Measurements from ENCODE around the gene LRBA.

The LRBA gene

GRCh38 chr4:150216726-150217125 is 798.4 kb downstream of the LRBA start:
- H3K9me2 ChIP-seq (replicated peaks; ENCODE audit: control insufficient read depth, low read length), result no peaks in the 10 kb centered on the region
- no peak overlapping the region for H3K4me2 ChIP-seq (ENCODE audit: low read length)
- no peaks in the 10 kb centered on the region for H3K36me3 ChIP-seq (ENCODE audit: control insufficient read depth, low read length)
- no peaks in the 10 kb centered on the region for H3K9me3 ChIP-seq (ENCODE audit: control insufficient read depth, insufficient read depth, low read length)
- peaks cover 4% of the 10 kb centered on the region; the same call in 1 of the 2 replicates for H3K27me3 ChIP-seq (ENCODE audit: control insufficient read depth, low read length)
- no peaks in the 10 kb centered on the region for H3F3A ChIP-seq (ENCODE audit: control insufficient read depth, insufficient read depth)
- no peak overlapping the region for H3K27ac ChIP-seq (ENCODE audit: low read depth, low read length)
- H4K20me1 ChIP-seq (ENCODE audit: control insufficient read depth, insufficient read depth, low read depth, low read length), result no peaks in the 10 kb centered on the region
- TF ChIP-seq EZH2phosphoT487 (IDR thresholded peaks at IDR 0.05; ENCODE audit: borderline replicate concordance, low read length), result no peak
- TF ChIP-seq, protein P1, sequence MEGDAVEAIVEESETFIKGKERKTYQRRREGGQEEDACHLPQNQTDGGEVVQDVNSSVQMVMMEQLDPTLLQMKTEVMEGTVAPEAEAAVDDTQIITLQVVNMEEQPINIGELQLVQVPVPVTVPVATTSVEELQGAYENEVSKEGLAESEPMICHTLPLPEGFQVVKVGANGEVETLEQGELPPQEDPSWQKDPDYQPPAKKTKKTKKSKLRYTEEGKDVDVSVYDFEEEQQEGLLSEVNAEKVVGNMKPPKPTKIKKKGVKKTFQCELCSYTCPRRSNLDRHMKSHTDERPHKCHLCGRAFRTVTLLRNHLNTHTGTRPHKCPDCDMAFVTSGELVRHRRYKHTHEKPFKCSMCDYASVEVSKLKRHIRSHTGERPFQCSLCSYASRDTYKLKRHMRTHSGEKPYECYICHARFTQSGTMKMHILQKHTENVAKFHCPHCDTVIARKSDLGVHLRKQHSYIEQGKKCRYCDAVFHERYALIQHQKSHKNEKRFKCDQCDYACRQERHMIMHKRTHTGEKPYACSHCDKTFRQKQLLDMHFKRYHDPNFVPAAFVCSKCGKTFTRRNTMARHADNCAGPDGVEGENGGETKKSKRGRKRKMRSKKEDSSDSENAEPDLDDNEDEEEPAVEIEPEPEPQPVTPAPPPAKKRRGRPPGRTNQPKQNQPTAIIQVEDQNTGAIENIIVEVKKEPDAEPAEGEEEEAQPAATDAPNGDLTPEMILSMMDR (IDR thresholded peaks at IDR 0.05; ENCODE audit: low read depth, low read length, poor library complexity, severe bottlenecking), result no peak
- no peaks in the 10 kb centered on the region for H3K79me2 ChIP-seq (ENCODE audit: control insufficient read depth, low read length)
- H3K4me1 ChIP-seq (ENCODE audit: control insufficient read depth, low read length), result no peaks in the 10 kb centered on the region
- H3K4me3 ChIP-seq (ENCODE audit: low read length), result no peak overlapping the region

DNA sequence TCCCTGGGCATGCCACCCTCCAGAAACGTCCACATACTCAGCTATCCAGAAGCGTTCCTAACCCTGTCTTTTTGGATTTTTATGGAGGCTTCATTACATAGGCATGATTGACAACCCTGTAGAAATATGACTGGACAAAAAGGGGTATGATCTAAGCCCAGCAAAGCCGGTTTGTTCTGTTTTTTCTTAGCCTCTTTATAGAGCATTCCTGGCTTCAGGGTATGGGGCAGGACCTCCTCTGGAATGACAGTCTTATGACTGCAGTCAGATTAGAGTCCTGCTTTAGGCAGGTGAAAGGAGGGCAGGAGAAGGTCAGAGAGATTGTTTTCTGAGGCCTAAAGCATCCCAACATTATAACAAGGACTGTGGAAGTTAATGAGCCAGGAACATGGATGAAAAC is 799.5 kb downstream of the LRBA start:
- Histone ChIP-seq H3K9me3 (ENCODE audit: control insufficient read depth, insufficient read depth, low read length) (no peaks in the 10 kb centered on the region), H4K20me1 (ENCODE audit: control insufficient read depth, insufficient read depth, low read depth, low read length) (no peaks in the 10 kb centered on the region), H3K27me3 (ENCODE audit: control insufficient read depth, low read length) (peaks cover 4% of the 10 kb centered on the region; the same call in 1 of the 2 replicates), H3K4me1 (ENCODE audit: control insufficient read depth, low read length) (no peaks in the 10 kb centered on the region), H3K27ac (ENCODE audit: low read depth, low read length) (no peak overlapping the region), H3K9me2 (replicated peaks; ENCODE audit: control insufficient read depth, low read length) (no peaks in the 10 kb centered on the region), H3F3A (ENCODE audit: control insufficient read depth, insufficient read depth) (no peaks in the 10 kb centered on the region), H3K36me3 (ENCODE audit: control insufficient read depth, low read length) (no peaks in the 10 kb centered on the region), H3K4me2 (ENCODE audit: low read length) (no peak overlapping the region), H3K4me3 (ENCODE audit: low read length) (no peak overlapping the region), H3K79me2 (ENCODE audit: control insufficient read depth, low read length) (no peaks in the 10 kb centered on the region)
- TF ChIP-seq, protein P1 (IDR thresholded peaks at IDR 0.05; ENCODE audit: low read depth, low read length, poor library complexity, severe bottlenecking), result no peak
- TF ChIP-seq EZH2phosphoT487 (IDR thresholded peaks at IDR 0.05; ENCODE audit: borderline replicate concordance, low read length), result no peak
